ENCODE measurements around the gene FTO.

The FTO gene

GRCh38 chr16:54160939-54161897 lies 457.3 kb downstream of the FTO start:
- no peak for DNase-seq

GRCh38 chr16:54163197-54163843 lies 459.4 kb downstream of the FTO start:
- DNase-seq: no peak

- no peak for DNase-seq
Observed at GRCh38 chr16:54164789-54165173, 460.8 kb downstream of the FTO start.

- no peak for DNase-seq
Observed at GRCh38 chr16:54165174-54165911, 461.4 kb downstream of the FTO start.

GRCh38 chr16:54165912-54166865 lies 462.2 kb downstream of the FTO start:
- DNase-seq: no peak

- no peak for DNase-seq
Observed at GRCh38 chr16:54169112-54169511, 465.2 kb downstream of the FTO start.

- DNase-seq: no peak
Observed at GRCh38 chr16:54171626-54172537, 467.9 kb downstream of the FTO start.

- DNase-seq: no peak
Observed at GRCh38 chr16:54173490-54173889, 469.5 kb downstream of the FTO start.

- no peak for DNase-seq
Observed at GRCh38 chr16:54174201-54174600, 470.2 kb downstream of the FTO start.

GRCh38 chr16:54174750-54175149 lies 470.8 kb downstream of the FTO start:
- no peak for DNase-seq

- DNase-seq: no peak
Observed at GRCh38 chr16:54175169-54175551, 471.2 kb downstream of the FTO start.

GRCh38 chr16:54175552-54176375 lies 471.8 kb downstream of the FTO start:
- DNase-seq: no peak

- no peak for DNase-seq
Observed at GRCh38 chr16:54176376-54176901, 472.5 kb downstream of the FTO start.

GRCh38 chr16:54177052-54177861 lies 473.3 kb downstream of the FTO start:
- no peak for DNase-seq

- DNase-seq: no peak
Observed at GRCh38 chr16:54177862-54178477, 474.0 kb downstream of the FTO start.

- DNase-seq: no peak
Observed at GRCh38 chr16:54178478-54178976, 474.6 kb downstream of the FTO start.

GRCh38 chr16:54180421-54181359 lies 476.7 kb downstream of the FTO start:
- DNase-seq: no peak
